ENCODE measurements around the gene ADAMTS8. TPM values are rescaled to one million over a fixed set of nuclear protein-coding genes. Genes with fewer than 3 reads are reported as not detected.

Gene ADAMTS8
- total and polyA plus RNA-seq, 2 donors (not counting 3 experiments of a cell fraction or from before 2014, with no cell fraction given) = not detected

DNA sequence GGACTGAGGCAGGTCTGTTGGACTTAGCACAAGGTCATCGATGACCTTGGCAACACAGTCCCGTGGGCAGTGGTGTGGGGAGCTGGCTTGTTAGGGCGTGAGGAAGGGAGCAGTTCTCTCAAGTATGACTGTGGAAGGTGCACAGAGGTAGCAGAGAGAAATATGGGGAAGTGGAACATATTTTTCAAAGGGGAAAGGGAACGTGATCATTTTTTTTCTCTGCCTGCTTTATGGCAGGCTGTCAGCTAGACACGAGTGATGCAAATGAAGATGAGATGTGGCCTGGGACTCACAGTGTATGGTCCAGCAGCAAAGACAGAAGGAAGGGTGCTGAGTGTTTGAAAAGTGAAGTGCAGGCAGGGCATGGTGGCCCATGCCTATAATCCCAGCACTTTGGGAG, 30.6 kb downstream of the ADAMTS8 start:
- no peaks in the 10 kb centered on the region for H4K20me1 ChIP-seq (replicated peaks; ENCODE audit: control insufficient read depth, extremely low read depth, insufficient read depth, low read length)
- H3K36me3 ChIP-seq (ENCODE audit: control insufficient read depth in 2 of 2, extremely low read depth in 1 of 2, insufficient read depth in 2 of 2, low read length in 2 of 2) = no peaks in the 10 kb centered on the region
- FAIRE-seq = no peak
- intact Hi-C loops (cut with micrococcal nuclease) = no loop called here
- H3K4me2 ChIP-seq (ENCODE audit: insufficient read depth, low read length) = no peak overlapping the region
- no TSS peak for BruUV-seq (replicated peaks)
- ChIA-PET POLR2A (no interaction called here), CTCF (no interaction called here)
- no peak overlapping the region for H3K9ac ChIP-seq (replicated peaks; ENCODE audit: extremely low read depth, insufficient read depth, low read length)
- no peaks in the 10 kb centered on the region for H3K4me1 ChIP-seq (ENCODE audit: control insufficient read depth, extremely low read depth, insufficient read depth, low read length)
- H3K27me3 ChIP-seq (ENCODE audit: control insufficient read depth in 2 of 2, insufficient read depth in 2 of 2, low read length in 2 of 2) = no peaks in the 10 kb centered on the region
- no peak overlapping the region for H3K27ac ChIP-seq (ENCODE audit: insufficient read depth, low read depth, low read length)
- H3K9me3 ChIP-seq (replicated peaks; ENCODE audit: control insufficient read depth, insufficient read depth, low read length) = no peaks in the 10 kb centered on the region
- dilution Hi-C loops (cut with MboI; ENCODE audit: extremely low pct_ligation_motif_present, low sequenced_read_pairs) = no loop called here
- no peaks in the 10 kb centered on the region for H3K79me2 ChIP-seq (ENCODE audit: control insufficient read depth, insufficient read depth, low read length)
- no peak for TF ChIP-seq POLR2AphosphoS5 (IDR thresholded peaks at IDR 0.05; ENCODE audit: insufficient read depth, low read depth, low read length)
- no peak for TF ChIP-seq POLR2A (IDR thresholded peaks at IDR 0.05; ENCODE audit: low read depth, low read length)
- TF ChIP-seq MYC (IDR thresholded peaks at IDR 0.05; ENCODE audit: low read depth, low read length) = no peak
- no peak for TF ChIP-seq GATA2 (IDR thresholded peaks at IDR 0.05; ENCODE audit: insufficient read depth, insufficient read length, low read depth, low read length)
- TF ChIP-seq FOS (IDR thresholded peaks at IDR 0.05; ENCODE audit: borderline replicate concordance, insufficient read depth, low read length) = no peak
- TF ChIP-seq MAX (IDR thresholded peaks at IDR 0.05; ENCODE audit: insufficient read depth, insufficient read length) = no peak
- no peak for DNase-seq (ENCODE audit: low read depth, low spot score)
- H2AFZ ChIP-seq (ENCODE audit: low read depth, low read length) = no peak overlapping the region
- no peaks in the 10 kb centered on the region for H3K9me1 ChIP-seq (replicated peaks; ENCODE audit: control insufficient read depth, extremely low read depth, insufficient read depth, low read length)
- H3K4me3 ChIP-seq (replicated peaks in 1 of 3; ENCODE audit: insufficient read depth in 1 of 3, low read depth in 1 of 3, low read length in 3 of 3) = no peak overlapping the region

DNA sequence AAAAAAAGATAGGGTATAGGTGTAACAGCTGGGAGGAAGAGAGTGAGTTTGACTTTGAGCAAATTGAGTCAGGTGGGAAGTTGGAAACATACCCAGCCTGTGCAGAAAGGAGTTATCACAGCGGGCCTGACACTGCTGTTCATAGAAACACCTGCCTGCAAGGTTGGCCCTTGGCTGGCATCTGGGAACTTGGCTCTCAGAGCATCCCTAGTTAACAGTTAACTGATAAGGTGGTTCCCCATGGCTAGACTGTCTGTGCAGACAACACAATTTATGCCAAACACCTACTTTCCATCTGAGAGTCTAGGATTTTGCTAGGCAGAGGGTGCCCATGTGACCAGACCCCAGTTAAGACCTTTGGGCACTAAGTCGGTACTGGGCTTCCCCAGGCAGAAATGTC, 31.4 kb downstream of the ADAMTS8 start:
- no peaks in the 10 kb centered on the region for H3K4me1 ChIP-seq (ENCODE audit: control insufficient read depth, extremely low read depth, insufficient read depth, low read length)
- no peak overlapping the region for H3K4me2 ChIP-seq (ENCODE audit: insufficient read depth, low read length)
- DNase-seq (ENCODE audit: low read depth, low spot score) (no peak), FAIRE-seq (no peak)
- H3K9me1 ChIP-seq (replicated peaks; ENCODE audit: control insufficient read depth, extremely low read depth, insufficient read depth, low read length) = no peaks in the 10 kb centered on the region
- no peaks in the 10 kb centered on the region for H3K36me3 ChIP-seq (ENCODE audit: control insufficient read depth in 2 of 2, extremely low read depth in 1 of 2, insufficient read depth in 2 of 2, low read length in 2 of 2)
- CTCF ChIA-PET = no interaction called here
- no peaks in the 10 kb centered on the region for H3K79me2 ChIP-seq (ENCODE audit: control insufficient read depth, insufficient read depth, low read length)
- no peaks in the 10 kb centered on the region for H3K9me3 ChIP-seq (replicated peaks; ENCODE audit: control insufficient read depth, insufficient read depth, low read length)
- intact Hi-C loops (cut with micrococcal nuclease) = no loop called here
- H4K20me1 ChIP-seq (replicated peaks; ENCODE audit: control insufficient read depth, extremely low read depth, insufficient read depth, low read length) = no peaks in the 10 kb centered on the region
- H3K27me3 ChIP-seq (ENCODE audit: control insufficient read depth in 2 of 2, insufficient read depth in 2 of 2, low read length in 2 of 2) = no peaks in the 10 kb centered on the region
- no peak overlapping the region for H3K9ac ChIP-seq (replicated peaks; ENCODE audit: extremely low read depth, insufficient read depth, low read length)
- dilution Hi-C loops (cut with MboI; ENCODE audit: extremely low pct_ligation_motif_present, low sequenced_read_pairs) = no loop called here
- H3K4me3 ChIP-seq (replicated peaks in 1 of 3; ENCODE audit: insufficient read depth in 1 of 3, low read depth in 1 of 3, low read length in 3 of 3) = no peak overlapping the region
- H3K27ac ChIP-seq (ENCODE audit: insufficient read depth, low read depth, low read length) = no peak overlapping the region
- BruUV-seq (replicated peaks) = no TSS peak
- no peak overlapping the region for H2AFZ ChIP-seq (ENCODE audit: low read depth, low read length)
- POLR2A ChIA-PET = no interaction called here
- TF ChIP-seq MYC (IDR thresholded peaks at IDR 0.05; ENCODE audit: low read depth, low read length) (no peak), MAX (IDR thresholded peaks at IDR 0.05; ENCODE audit: insufficient read depth, insufficient read length) (no peak), GATA2 (IDR thresholded peaks at IDR 0.05; ENCODE audit: insufficient read depth, insufficient read length, low read depth, low read length) (no peak), EZH2 (IDR thresholded peaks at IDR 0.05; ENCODE audit: borderline replicate concordance, low read depth, low read length, severe bottlenecking) (no peak), JUN (IDR thresholded peaks at IDR 0.05; ENCODE audit: borderline replicate concordance, insufficient read depth, insufficient read length, low read depth) (no peak), POLR2AphosphoS5 (IDR thresholded peaks at IDR 0.05; ENCODE audit: insufficient read depth, low read depth, low read length) (no peak), FOS (IDR thresholded peaks at IDR 0.05; ENCODE audit: borderline replicate concordance, insufficient read depth, low read length) (no peak), CTCF (IDR thresholded peaks at IDR 0.05; ENCODE audit: extremely low read depth in 1 of 2, insufficient read depth in 1 of 2, low read depth in 1 of 2, low read length in 2 of 2) (no peak), POLR2A (IDR thresholded peaks at IDR 0.05; ENCODE audit: low read depth, low read length) (no peak)

Measured in endothelial cell of umbilical vein (primary cell).